ENCODE measurements around the gene MARCHF9. TPM values are rescaled to one million over a fixed set of nuclear protein-coding genes. Genes with fewer than 3 reads are reported as not detected.

The MARCHF9 gene
- total RNA-seq, 2 donors from 2014 or later: 13.6 to 15.8 TPM

DNA sequence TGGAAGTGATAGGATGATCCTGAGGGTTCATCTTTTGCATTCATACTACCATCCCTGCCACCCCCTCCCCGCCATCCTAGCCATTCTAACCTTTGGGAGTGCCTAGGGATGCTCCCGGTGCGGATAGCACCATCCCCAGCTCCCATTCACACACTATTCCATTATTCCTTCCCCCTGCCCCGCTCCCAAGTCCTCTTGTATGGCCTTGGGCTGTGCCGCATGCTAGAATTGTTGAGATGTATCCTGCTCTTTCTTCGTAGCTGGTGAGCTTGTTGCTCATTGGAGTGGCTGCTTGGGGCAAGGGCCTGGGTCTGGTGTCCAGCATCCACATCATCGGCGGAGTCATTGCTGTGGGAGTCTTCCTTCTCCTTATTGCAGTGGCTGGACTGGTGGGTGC lies 9.4 kb upstream of the MARCHF9 start:
- DNase-seq: peak; percentile 71
- H3K27me3 Mint-ChIP-seq (ENCODE audit: insufficient read depth): peaks cover 37% of the 10 kb centered on the region
- peaks cover 3% of the 10 kb centered on the region for H3K9me3 Mint-ChIP-seq
- peaks cover 38% of the 10 kb centered on the region for H3K27me3 ChIP-seq (ENCODE audit: control insufficient read depth, insufficient read depth, low read length, poor library complexity, severe bottlenecking)
- H3K4me3 ChIP-seq (ENCODE audit: low read length): peak overlapping the region; percentile 97
- H3K9ac ChIP-seq (ENCODE audit: extremely low read depth, low read length, poor library complexity, severe bottlenecking): peak overlapping the region; percentile 97
- H3K36me3 ChIP-seq (ENCODE audit: control insufficient read depth, insufficient read depth, low read length): peaks cover 42% of the 10 kb centered on the region
- peak overlapping the region; percentile 99 for H3K27ac Mint-ChIP-seq
- no peak for TF ChIP-seq CTCF (conservative IDR thresholded peaks at IDR 0.05)
- H3K4me1 Mint-ChIP-seq: peaks cover 5% of the 10 kb centered on the region
- no peak overlapping the region for H3K27ac ChIP-seq (ENCODE audit: low read depth, low read length)
- no peaks in the 10 kb centered on the region for H3K9me3 ChIP-seq (ENCODE audit: control insufficient read depth, low read length)
- H3K36me3 Mint-ChIP-seq (ENCODE audit: low read depth): peaks cover 37% of the 10 kb centered on the region
- H3K4me3 Mint-ChIP-seq: peak overlapping the region; percentile 94
- no peaks in the 10 kb centered on the region for H3K4me1 ChIP-seq (ENCODE audit: control insufficient read depth, insufficient read depth, low read length)
- 56 to 90% methylated on average over 3 to 8 of the region's 8 CpGs for WGBS, 2 experiments (ENCODE audit: insufficient coverage in 1 of 2, insufficient read length in 1 of 2)

GRCh38 chr12:57746025-57746424 lies 8.9 kb upstream of the MARCHF9 start:
- Histone ChIP-seq H3K4me3 (ENCODE audit: low read length) (peak overlapping the region; percentile 97), H3K9me3 (ENCODE audit: control insufficient read depth, low read length) (no peaks in the 10 kb centered on the region), H3K36me3 (ENCODE audit: control insufficient read depth, insufficient read depth, low read length) (peaks cover 48% of the 10 kb centered on the region), H3K4me1 (ENCODE audit: control insufficient read depth, insufficient read depth, low read length) (peaks cover 4% of the 10 kb centered on the region), H3K27ac (ENCODE audit: low read depth, low read length) (no peak overlapping the region), H3K9ac (ENCODE audit: extremely low read depth, low read length, poor library complexity, severe bottlenecking) (no peak overlapping the region), H3K27me3 (ENCODE audit: control insufficient read depth, insufficient read depth, low read length, poor library complexity, severe bottlenecking) (peaks cover 33% of the 10 kb centered on the region)
- Mint-ChIP-seq H3K27me3 (ENCODE audit: insufficient read depth) (peaks cover 31% of the 10 kb centered on the region), H3K36me3 (ENCODE audit: low read depth) (peaks cover 43% of the 10 kb centered on the region), H3K9me3 (peaks cover 3% of the 10 kb centered on the region), H3K4me1 (peaks cover 7% of the 10 kb centered on the region), H3K4me3 (peak overlapping the region; percentile 94), H3K27ac (no peak overlapping the region)
- TF ChIP-seq CTCF (conservative IDR thresholded peaks at IDR 0.05): no peak
- 92 to 100% methylated on average over 3 of the region's 3 CpGs for WGBS, 2 experiments (ENCODE audit: insufficient coverage in 1 of 2, insufficient read length in 1 of 2)
- DNase-seq: no peak

GRCh38 chr12:57749061-57749460 lies 5.8 kb upstream of the MARCHF9 start:
- H3K4me3 ChIP-seq (ENCODE audit: low read length): no peak overlapping the region
- no peaks in the 10 kb centered on the region for H3K9me3 ChIP-seq (ENCODE audit: control insufficient read depth, low read length)
- Mint-ChIP-seq H3K27me3 (ENCODE audit: insufficient read depth) (peaks cover 13% of the 10 kb centered on the region), H3K9me3 (peaks cover 3% of the 10 kb centered on the region), H3K27ac (no peak overlapping the region), H3K36me3 (ENCODE audit: low read depth) (peaks cover 50% of the 10 kb centered on the region), H3K4me3 (no peak overlapping the region), H3K4me1 (peaks cover 29% of the 10 kb centered on the region)
- H3K36me3 ChIP-seq (ENCODE audit: control insufficient read depth, insufficient read depth, low read length): peaks cover 50% of the 10 kb centered on the region
- WGBS, 2 experiments (ENCODE audit: insufficient coverage in 1 of 2, insufficient read length in 1 of 2): 98 to 100% methylated on average over 1 to 5 of the region's 5 CpGs
- H3K27ac ChIP-seq (ENCODE audit: low read depth, low read length): no peak overlapping the region
- H3K4me1 ChIP-seq (ENCODE audit: control insufficient read depth, insufficient read depth, low read length): peaks cover 5% of the 10 kb centered on the region
- H3K27me3 ChIP-seq (ENCODE audit: control insufficient read depth, insufficient read depth, low read length, poor library complexity, severe bottlenecking): peaks cover 9% of the 10 kb centered on the region
- TF ChIP-seq CTCF (conservative IDR thresholded peaks at IDR 0.05): no peak
- H3K9ac ChIP-seq (ENCODE audit: extremely low read depth, low read length, poor library complexity, severe bottlenecking): no peak overlapping the region
- DNase-seq: no peak

All from endodermal cell (in vitro differentiated cells).